ENCODE measurements around the gene ZNF628.

ZNF628 gene

GRCh38 chr19:55455576-55456235, 20.7 kb upstream of the ZNF628 start:
- DNase-seq (ENCODE audit: extremely low spot score) = no peak
- POLR2A ChIA-PET = no interaction called here
- TF ChIP-seq ELF4 (IDR thresholded peaks at IDR 0.05) (no peak), NFRKB (IDR thresholded peaks at IDR 0.05) (no peak), HDGF (IDR thresholded peaks at IDR 0.05; ENCODE audit: borderline replicate concordance) (no peak), ZNF384 (IDR thresholded peaks at IDR 0.05) (no peak), TARDBP (IDR thresholded peaks at IDR 0.05) (no peak), SP1 (IDR thresholded peaks at IDR 0.05) (no peak)
- CTCF ChIA-PET = interaction anchor here (0.7 kb wide), 1 partner anchor 165 kb away, joined by 4 read pairs; no protein-coding TSS in a partner anchor

GRCh38 chr19:55456347-55456746, 20.1 kb upstream of the ZNF628 start:
- no peak for DNase-seq (ENCODE audit: extremely low spot score)
- ChIA-PET POLR2A (no interaction called here), CTCF (no interaction called here)
- no peak for TF ChIP-seq HDGF (IDR thresholded peaks at IDR 0.05; ENCODE audit: borderline replicate concordance)
- TF ChIP-seq ARNT (IDR thresholded peaks at IDR 0.05) = no peak

GRCh38 chr19:55457683-55458457, 18.5 kb upstream of the ZNF628 start:
- ChIA-PET POLR2A (no interaction called here), CTCF (no interaction called here)
- TF ChIP-seq L3MBTL2 (conservative IDR thresholded peaks at IDR 0.05) (no peak), PKNOX1 (IDR thresholded peaks at IDR 0.05) (no peak), ELF4 (IDR thresholded peaks at IDR 0.05) (no peak), ARNT (IDR thresholded peaks at IDR 0.05) (no peak), CTBP1 (IDR thresholded peaks at IDR 0.05; ENCODE audit: borderline replicate concordance) (no peak), SUZ12 (IDR thresholded peaks at IDR 0.05) (no peak), LEF1 (IDR thresholded peaks at IDR 0.05; ENCODE audit: borderline replicate concordance) (no peak), TARDBP (IDR thresholded peaks at IDR 0.05) (no peak), FOXA1 (IDR thresholded peaks at IDR 0.05) (no peak), FOXK2 (IDR thresholded peaks at IDR 0.05) (no peak), HDGF (IDR thresholded peaks at IDR 0.05; ENCODE audit: borderline replicate concordance) (no peak), NFRKB (IDR thresholded peaks at IDR 0.05) (no peak), FOXM1 (IDR thresholded peaks at IDR 0.05; ENCODE audit: borderline replicate concordance) (no peak), BHLHE40 (IDR thresholded peaks at IDR 0.05; ENCODE audit: borderline replicate concordance) (no peak), ZNF384 (IDR thresholded peaks at IDR 0.05) (no peak), SP1 (IDR thresholded peaks at IDR 0.05) (no peak)
- no peak for DNase-seq (ENCODE audit: extremely low spot score)

GRCh38 chr19:55459551-55459949, 16.9 kb upstream of the ZNF628 start:
- DNase-seq (ENCODE audit: extremely low spot score) = no peak
- POLR2A ChIA-PET = interaction anchor here (0.9 to 1.1 kb wide), 2 partner anchors 17 to 342 kb away, joined by 3 read pairs; partner anchors contain the start of genes PPP1R12C and ZNF628
- CTCF ChIA-PET = interaction anchor here (0.7 kb wide), 1 partner anchor 293 kb away, joined by 3 read pairs; the partner anchor contains the start of gene DNAAF3
- no peak for TF ChIP-seq LEF1 (IDR thresholded peaks at IDR 0.05; ENCODE audit: borderline replicate concordance)
- no peak for TF ChIP-seq FOXM1 (IDR thresholded peaks at IDR 0.05; ENCODE audit: borderline replicate concordance)
- TF ChIP-seq SUZ12 (IDR thresholded peaks at IDR 0.05) = no peak
- TF ChIP-seq ARNT (IDR thresholded peaks at IDR 0.05) = no peak
- no peak for TF ChIP-seq PKNOX1 (IDR thresholded peaks at IDR 0.05)
- no peak for TF ChIP-seq SP1 (IDR thresholded peaks at IDR 0.05)
- no peak for TF ChIP-seq L3MBTL2 (conservative IDR thresholded peaks at IDR 0.05)
- no peak for TF ChIP-seq FOXA1 (IDR thresholded peaks at IDR 0.05)
- TF ChIP-seq HDGF (IDR thresholded peaks at IDR 0.05; ENCODE audit: borderline replicate concordance) = no peak

GRCh38 chr19:55459950-55460657, 16.3 kb upstream of the ZNF628 start:
- CTCF ChIA-PET = interaction anchor here (0.7 kb wide), 1 partner anchor 294 kb away, joined by 3 read pairs; the partner anchor contains the start of gene DNAAF3
- DNase-seq (ENCODE audit: extremely low spot score) = no peak
- no peak for TF ChIP-seq TARDBP (IDR thresholded peaks at IDR 0.05)
- no peak for TF ChIP-seq FOXM1 (IDR thresholded peaks at IDR 0.05; ENCODE audit: borderline replicate concordance)
- no peak for TF ChIP-seq NFRKB (IDR thresholded peaks at IDR 0.05)
- no peak for TF ChIP-seq L3MBTL2 (conservative IDR thresholded peaks at IDR 0.05)
- TF ChIP-seq SP1 (IDR thresholded peaks at IDR 0.05) = no peak
- no peak for TF ChIP-seq LEF1 (IDR thresholded peaks at IDR 0.05; ENCODE audit: borderline replicate concordance)
- TF ChIP-seq ZNF384 (IDR thresholded peaks at IDR 0.05) = no peak
- TF ChIP-seq ELF4 (IDR thresholded peaks at IDR 0.05) = no peak
- TF ChIP-seq BHLHE40 (IDR thresholded peaks at IDR 0.05; ENCODE audit: borderline replicate concordance) = no peak
- no peak for TF ChIP-seq HDGF (IDR thresholded peaks at IDR 0.05; ENCODE audit: borderline replicate concordance)
- no peak for TF ChIP-seq ARNT (IDR thresholded peaks at IDR 0.05)
- POLR2A ChIA-PET = interaction anchor here (0.9 to 1.1 kb wide), 2 partner anchors 16 to 343 kb away, joined by 3 read pairs; partner anchors contain the start of genes PPP1R12C and ZNF628

- POLR2A ChIA-PET = interaction anchor here (0.9 kb wide), 1 partner anchor 343 kb away, joined by 3 read pairs; the partner anchor contains the start of gene PPP1R12C
- peak; percentile 71 for DNase-seq (ENCODE audit: extremely low spot score)
- CTCF ChIA-PET = no interaction called here
- TF ChIP-seq SP1 (IDR thresholded peaks at IDR 0.05) (no peak), TARDBP (IDR thresholded peaks at IDR 0.05) (no peak), FOXK2 (IDR thresholded peaks at IDR 0.05) (no peak), HDGF (IDR thresholded peaks at IDR 0.05; ENCODE audit: borderline replicate concordance) (no peak), ZNF384 (IDR thresholded peaks at IDR 0.05) (no peak), CTBP1 (IDR thresholded peaks at IDR 0.05; ENCODE audit: borderline replicate concordance) (no peak), ARNT (IDR thresholded peaks at IDR 0.05) (no peak), FOXA1 (IDR thresholded peaks at IDR 0.05) (no peak), LEF1 (IDR thresholded peaks at IDR 0.05; ENCODE audit: borderline replicate concordance) (no peak), PKNOX1 (IDR thresholded peaks at IDR 0.05) (no peak), L3MBTL2 (conservative IDR thresholded peaks at IDR 0.05) (no peak), SUZ12 (IDR thresholded peaks at IDR 0.05) (no peak), BHLHE40 (IDR thresholded peaks at IDR 0.05; ENCODE audit: borderline replicate concordance) (no peak), ELF4 (IDR thresholded peaks at IDR 0.05) (no peak), FOXM1 (IDR thresholded peaks at IDR 0.05; ENCODE audit: borderline replicate concordance) (no peak)
These were observed 15.7 kb upstream of the ZNF628 start for GRCh38 chr19:55460670-55461258.

Measured in HEK293T (cell line).